Mucosa of gallbladder (tissue), 1 donor: ENCODE measurements around the gene FKBP1A. TPM values are rescaled to one million over a fixed set of nuclear protein-coding genes. Genes with fewer than 3 reads are reported as not detected.

Experiments
- DNase-seq: peaks from one replicate; pipeline ENCODE4 v3.0.0-alpha.2; 2020; ENCODE audit warnings: low spot score
- total RNA-seq: library from RNA; stranded (reverse); gene quantifications from one replicate; pipeline ENCODE4 v1.2.1, GENCODE V29; 2021
- donor health status: DM: no; HTN: no; CAD: no.

The FKBP1A gene
- 177 TPM for total RNA-seq

DNA sequence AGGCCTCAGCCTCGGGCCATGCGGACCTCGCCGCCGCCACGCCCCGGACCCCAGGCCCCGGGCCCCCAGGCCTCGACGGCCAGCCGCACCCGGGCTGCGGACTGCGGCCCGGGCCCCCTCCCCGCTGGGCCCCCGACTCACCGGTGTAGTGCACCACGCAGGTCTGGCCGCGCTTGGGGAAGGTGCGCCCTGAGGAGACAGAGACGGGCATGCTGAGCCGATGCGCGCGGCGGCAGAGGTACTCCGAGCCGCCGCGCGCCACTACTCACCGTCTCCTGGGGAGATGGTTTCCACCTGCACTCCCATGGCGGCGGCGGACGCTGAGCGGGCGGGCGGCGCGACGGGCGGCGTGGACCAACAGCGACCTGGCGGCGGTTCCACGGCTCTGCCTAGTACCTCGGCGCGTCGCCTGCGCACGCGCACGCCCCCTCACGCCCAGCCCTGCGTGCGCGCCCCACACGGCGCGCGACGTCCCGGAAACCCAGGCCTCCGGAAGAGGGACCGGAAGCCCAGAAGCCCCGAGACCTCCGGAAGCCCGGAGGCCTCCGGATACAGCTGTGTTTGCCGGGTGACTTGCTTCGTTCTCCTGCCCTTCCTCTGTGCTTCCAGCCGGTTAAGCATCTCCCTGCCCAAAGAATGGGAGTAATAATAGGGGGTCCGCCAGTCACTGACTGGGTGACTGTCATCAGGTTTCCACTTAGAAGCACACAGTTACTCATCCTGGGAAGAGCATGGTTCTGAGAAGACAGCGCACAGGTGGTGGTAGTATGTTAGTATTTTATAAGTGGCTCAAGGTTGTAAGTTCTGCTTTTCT is at the start of gene FKBP1A:
Gene FKBP1A (minus strand): TSS at position 362 of the 814 bp plus-strand sequence. CDS start 56 bp downstream, at position 306.
- DNase-seq = peak; percentile 92

DNA sequence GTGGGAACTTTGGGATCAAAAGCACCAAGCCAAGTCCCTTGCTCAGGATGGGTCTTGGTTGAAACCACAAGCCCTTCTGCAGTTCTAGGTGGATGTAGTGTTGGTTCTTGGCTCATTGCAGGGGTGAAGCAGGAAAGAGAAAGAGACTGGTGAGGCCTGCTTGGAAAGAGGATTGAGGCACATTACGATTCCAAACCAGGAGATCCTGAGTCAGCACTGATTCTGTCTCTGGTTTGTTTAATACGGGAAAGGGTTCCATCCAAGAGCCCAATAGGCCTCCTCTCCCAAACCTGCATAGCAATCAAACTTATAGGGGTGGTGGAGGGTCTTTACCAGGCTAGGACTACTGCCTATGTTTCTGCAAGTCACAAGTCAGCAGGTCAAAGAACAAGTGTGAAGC is 49.5 kb upstream of the FKBP1A start:
- DNase-seq = no peak

DNA sequence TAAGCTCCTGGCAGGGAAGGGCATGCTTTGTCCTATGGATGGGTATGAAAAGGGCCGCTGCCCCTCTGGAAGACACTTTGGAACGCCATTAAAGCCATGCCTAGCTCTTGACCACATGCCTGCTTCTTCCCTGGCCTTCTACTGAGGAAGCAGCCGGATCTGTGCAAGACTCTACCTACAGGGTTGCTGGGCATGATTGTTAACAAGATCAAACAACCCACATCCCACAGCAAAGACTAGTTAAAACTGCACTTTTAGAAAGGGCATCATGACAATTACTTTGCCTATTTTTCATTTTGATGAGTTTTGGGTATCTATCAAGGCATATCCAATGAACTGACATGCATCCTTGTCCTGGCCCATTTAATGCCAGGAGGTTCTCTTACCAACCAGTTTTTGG is 48.3 kb upstream of the FKBP1A start:
- DNase-seq = no peak

DNA sequence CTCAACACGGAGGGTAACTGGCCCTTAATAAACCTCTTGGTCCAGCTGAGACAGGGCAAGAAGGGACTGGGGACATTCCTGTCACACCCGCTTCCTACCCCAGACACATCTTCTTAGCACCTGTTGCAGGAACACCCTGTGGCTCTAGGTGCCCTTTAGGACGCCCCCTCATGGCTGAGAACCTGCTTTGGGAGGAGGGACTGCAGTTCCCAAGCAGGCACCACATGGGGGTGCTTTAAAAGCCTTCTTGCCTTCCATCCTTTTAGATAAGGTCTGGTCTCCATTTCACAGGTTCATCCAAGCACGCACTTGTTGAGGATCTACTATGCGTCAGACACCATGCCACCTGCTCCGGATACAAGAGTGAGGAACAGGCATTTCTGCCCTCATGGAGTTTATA is 47.2 kb upstream of the FKBP1A start:
- no peak for DNase-seq

DNA sequence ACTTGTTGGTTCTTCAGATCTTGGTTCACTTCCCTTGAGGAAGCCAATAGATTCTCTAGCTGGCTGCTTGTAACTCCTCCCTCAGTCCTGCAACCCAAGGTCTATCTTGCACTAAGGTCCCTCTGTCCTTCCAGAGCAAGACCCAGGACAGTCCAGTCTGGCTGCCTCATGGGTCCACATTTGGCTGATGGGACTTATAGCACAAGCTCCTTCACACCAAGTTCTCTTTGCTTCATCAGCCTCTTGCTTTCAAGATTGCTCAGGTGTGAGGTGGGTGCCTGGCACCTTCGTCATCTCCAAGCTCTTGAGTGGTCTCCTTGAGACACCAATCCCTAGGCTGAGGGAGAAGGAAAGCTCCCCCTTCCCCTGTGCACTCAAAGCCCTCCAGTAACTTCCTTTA is 45.5 kb upstream of the FKBP1A start:
- no peak for DNase-seq

DNA sequence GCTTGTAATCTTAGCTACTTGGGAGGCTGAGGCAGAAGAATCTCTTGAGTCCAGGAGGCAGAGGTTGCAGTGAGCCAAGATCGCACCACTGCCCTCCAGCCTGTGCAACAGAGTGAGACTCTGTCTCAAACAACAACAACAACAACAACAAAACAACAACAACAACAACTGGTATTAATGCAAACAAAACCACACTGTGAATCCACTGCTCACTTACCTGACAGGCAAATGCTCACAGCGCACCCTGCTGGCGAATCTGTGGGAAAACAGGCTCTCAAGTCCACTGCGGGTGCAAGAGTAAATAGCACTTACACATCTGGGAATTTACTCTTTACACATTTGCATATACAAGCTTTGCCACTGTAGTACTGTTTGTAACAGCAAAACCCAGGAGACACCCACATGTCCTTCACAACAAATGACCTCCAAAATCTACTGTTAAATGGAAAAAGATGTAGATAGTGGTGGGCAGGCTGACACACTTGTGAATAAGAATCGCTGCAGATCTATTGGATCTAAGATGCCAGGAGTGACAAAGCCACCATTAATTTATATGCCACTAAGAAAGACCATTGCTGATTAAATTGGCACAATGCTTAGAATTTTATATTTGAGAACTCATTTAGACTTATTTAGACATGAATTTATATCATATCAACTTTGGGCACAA is 44.5 kb upstream of the FKBP1A start:
- peak; percentile 72 for DNase-seq

DNA sequence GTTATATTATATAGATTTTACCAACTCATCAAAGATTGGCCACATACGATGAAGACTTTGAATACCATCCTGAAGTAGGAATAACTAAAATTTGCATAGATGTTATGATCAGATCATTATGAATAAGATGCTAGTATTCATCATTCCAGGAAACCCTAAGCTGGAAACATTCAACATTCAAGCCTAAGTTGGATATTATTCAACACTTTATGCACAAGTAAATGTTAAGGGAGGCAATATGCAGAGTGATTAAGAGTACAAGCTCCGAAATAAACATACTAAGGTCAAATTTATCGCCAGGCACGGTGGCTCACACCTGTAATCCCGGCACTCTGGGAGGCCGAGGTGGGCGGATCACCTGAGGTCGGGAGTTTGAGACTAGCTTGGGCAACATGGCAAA is 43.4 kb upstream of the FKBP1A start:
- DNase-seq = no peak

DNA sequence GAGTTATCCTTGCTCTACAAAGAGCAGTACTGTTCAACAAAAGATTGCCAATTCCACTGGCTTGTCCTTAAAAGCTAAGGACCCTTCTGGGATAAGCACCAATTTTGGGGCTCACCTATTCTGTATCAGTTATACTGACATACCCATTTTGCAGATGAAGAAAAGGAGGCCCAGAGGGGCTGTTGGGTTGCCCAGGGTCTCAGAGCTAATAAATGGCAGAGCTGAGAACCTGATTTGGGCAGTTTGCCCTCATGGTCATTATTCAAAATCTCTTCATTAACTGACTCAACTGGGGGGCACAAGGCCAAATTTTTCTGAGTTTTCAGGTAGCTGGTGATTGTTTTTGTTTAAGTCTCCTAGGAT is 42.5 kb upstream of the FKBP1A start:
- no peak for DNase-seq

DNA sequence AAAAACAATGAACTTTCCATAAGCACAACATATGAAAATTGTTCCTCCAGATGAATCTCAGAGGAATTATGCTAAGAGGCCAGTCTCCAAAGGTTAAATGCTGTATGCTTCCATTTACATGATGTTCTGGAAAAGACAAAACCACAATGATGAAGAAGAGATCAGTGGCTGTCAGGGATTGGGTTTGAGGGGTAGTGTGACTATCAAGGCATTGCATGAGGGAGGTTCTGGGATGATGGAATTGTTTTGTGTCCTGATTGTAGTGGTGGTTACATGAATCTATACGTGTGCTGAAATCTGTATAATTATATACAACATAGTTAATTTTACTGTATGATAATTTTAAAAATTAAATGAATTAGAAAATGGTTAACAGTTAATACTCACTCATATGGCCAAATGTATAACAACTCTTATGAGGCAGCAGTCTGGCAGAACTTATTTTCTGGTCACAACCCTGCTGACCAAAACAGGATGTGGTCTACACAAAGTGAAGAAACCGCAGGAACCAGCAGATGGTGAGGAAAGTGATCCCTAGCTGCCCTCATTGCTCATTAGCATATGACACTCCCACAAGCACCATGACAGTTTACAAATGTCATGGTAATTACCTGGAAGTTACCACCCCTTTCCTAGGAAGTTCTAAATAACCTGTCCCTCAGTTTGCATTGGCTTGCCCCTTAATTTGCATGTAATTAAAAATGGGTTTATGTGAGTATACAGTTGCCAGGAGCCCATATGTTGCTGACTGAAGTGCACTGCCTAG is 41.9 kb upstream of the FKBP1A start:
- peak; percentile 49 for DNase-seq

DNA sequence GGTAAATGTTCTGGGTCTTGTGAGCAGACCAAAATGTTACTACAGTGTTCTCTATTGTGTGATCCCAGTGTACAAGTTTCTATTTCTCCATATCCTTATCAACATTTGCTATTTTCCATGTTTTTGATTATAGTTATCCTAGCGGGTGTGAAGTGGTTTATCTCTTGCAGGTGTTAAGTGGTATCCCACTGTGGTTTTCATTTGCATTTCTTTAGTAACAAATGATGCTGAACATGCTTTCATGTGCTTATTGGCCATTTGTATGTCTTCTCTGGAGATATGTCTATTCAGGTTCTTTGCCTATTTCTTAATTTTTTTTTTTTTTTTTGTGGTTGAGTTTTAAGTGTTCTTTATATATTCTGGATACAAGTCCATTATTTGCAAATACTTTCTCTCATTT is 38.3 kb upstream of the FKBP1A start:
- DNase-seq = no peak

DNA sequence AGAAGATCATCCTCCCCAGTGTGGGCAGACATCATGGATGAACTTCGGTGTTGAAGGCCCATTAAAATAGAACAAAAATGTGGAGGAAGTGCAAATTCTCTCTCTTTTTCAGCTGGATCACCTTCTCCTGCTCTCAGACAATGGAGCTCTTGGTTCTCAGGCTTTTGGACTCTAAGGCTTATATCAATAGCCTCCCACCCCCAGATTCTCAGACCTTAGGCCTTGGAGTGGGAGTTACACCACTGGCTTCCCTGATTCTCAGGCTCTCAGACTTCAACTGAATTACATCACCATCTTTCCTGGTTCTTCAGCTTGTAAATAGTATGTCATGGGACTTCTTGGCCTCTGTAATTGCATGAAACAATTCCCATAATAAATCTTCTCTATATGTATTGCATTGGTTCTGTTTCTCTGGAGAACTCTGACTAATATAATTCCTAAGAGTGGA is 37.2 kb upstream of the FKBP1A start:
- no peak for DNase-seq

DNA sequence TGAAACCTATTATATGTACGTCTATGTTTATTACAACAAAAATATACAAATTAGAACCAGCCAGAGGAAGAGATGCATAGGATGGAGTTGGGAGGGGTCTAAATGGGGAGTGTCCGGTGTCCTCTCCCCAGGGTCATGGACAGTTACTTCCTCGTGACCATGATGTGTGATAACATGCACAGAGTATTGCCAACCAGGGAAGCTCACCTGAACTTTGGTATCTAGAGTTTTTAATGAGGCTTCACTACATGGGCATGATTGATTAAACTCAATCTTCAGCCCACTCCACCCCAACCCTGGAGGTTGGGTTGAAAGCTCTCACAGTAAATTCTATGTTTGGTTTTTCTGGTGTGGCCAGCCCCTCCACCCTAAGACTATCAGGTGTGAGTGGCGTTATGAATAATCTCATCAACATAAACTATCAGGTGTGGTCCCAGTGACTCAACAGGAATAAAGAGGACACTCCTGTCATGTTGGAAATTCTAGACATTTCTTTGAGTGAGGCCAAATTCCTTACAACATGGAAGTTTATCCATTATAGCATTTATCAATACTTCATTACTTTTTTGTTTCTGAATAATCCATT is 36.4 kb upstream of the FKBP1A start:
- DNase-seq = no peak

DNA sequence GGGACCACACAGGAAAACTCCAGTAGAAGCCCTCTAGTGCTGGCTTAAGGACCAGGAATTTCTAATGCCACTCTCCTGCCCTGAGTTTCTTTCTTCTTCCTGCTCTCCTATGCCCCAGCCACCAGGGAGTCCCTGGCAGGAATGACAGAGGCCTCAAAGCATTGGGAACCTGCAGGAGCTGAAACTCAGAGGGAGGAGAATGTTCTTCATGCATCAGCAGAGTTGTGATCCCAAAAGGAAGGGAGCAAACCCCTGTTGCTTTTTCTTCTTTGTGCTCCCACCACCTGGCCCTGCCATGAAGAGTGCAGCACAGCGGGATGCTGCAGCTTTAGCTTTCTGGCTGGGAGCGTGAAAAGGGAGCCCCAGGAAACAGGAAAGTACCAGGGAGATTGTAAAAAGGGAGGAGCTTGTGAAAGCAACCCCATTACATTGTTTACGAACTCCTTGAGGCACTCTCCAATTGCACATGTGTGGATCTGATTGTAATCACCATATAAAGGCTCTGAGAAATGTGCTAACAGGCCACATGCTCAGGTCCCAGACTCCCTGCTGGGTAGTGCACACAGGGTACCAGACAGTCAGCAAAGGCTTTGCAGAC is 34.7 kb upstream of the FKBP1A start:
- no peak for DNase-seq

DNA sequence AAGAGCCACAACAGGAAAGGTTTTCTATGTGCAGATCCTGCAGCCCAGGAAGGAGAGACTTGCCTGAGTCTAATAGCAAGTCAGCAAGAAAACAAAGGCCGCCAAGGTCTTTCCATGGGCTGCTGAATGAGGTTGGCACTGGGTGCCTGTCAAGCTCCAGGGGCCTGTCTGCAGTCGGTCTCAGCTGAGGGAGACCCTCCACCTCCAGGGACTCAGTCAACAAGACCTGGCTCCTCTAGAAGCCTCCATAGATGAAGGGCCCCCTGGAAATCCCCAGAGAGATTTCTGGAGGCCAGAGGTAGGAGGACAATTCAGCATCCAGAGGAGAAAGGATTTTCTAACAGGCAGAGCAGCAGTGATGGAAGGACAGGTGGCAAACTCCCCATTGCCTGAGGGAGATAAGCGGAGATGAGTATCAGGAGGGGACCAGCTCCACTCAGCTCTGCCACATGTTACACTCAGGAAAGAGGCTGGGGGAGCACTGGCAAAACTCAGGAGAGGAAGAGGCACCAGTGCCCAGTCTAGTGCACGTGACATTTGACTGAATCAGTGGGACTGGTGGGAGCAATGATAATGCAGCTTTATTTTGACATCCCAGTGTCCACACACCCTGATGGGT is 33.5 kb upstream of the FKBP1A start:
- DNase-seq = no peak

DNA sequence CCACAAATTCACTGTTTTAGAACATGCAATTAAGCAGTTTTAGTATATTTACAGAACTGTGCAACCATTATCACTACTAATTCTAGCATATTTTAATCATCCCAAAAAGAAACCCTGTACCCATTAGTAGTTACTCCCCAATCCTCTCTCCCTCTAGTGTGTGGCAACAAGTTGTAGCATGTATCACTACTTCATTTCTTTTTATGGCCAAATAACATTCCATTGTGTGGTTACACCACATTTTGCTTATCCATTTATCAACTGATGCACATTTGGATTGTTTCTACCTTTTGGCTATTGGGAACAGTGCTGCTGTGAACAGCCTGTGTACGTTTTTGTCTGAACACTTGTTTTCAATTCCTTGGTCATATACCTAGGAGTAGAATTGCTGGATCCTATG is 31.5 kb upstream of the FKBP1A start:
- no peak for DNase-seq

DNA sequence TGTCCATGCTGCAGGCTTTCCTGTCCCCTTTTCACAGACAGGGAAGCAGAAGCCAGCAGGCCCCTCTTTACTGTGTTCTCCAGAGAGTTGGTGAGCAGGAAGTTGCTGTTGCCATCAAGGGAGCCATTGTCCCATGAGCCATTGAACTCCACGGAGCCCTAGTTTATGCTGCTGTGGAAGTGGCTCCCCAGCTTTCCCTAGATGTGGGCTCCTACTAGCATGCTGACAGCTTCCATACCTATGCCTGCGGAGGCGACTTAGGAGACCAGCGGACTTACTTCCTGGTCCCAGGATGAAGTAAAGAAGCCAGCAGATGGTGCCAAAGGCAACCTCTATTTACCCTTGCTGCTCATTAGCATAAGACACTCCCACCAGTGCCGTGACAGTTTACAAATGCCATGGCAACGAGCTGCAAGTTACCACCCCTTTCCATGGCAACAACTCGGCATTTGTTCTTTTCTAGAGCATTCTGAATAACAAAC is 30.8 kb upstream of the FKBP1A start:
- peak; percentile 73 for DNase-seq

DNA sequence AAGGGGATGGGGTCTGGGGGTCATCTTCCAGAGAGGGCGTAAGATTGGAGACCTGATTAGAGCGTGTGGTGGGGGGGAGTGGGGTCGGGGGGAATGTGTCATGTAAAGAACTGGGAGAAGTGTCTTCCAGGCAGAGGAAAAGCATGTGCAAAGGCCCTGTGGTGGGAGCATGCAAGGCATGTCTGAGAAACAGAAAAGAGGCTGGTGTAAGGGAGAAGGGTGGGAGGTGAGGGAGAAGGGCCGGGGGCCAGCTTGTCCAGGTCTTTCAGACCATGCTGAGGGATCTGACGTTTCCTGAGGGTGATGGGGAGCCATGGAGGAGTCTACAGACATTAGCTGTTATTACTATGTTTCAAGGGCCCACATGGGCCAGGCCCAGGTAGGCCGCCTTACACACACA is 30.4 kb upstream of the FKBP1A start:
- DNase-seq = no peak

DNA sequence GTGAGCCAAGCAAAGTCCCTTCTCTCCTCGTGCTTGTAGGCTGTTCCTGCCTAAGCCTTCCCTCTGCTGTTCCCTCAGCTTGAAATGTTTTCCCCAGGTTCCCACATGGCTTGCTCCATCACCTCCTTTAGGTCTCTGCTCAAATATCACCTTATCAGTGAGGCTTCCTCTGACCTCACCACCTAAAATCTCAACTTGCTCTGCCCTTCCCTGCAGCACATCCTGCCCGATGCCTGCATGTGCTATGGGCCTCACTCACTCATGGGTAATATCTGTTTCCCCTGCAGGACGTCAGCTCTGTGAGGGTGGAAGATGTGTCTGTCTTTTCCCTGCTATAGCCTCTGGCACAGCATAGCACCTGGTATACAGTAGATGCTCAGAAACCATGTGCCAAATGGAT is 29.9 kb upstream of the FKBP1A start:
- no peak for DNase-seq

DNA sequence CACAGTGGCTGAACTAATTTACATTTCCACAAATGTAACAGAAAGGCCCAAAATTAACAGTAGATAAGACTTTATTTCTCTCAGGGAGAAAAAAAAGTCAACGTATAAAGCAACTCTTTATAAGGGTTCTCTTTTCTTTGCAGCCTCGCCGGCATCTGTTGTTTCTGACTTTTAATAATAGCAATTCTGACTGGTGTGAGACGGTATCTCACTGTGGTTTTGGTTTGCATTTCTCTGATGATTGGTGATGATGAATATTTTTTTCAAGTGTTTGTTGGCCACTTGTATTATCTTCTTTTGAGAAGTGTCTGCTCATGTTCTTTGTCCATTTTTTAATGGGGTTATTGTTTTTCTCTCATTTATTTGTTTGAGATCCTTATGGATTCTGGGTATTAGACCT is 27.2 kb upstream of the FKBP1A start:
- no peak for DNase-seq

DNA sequence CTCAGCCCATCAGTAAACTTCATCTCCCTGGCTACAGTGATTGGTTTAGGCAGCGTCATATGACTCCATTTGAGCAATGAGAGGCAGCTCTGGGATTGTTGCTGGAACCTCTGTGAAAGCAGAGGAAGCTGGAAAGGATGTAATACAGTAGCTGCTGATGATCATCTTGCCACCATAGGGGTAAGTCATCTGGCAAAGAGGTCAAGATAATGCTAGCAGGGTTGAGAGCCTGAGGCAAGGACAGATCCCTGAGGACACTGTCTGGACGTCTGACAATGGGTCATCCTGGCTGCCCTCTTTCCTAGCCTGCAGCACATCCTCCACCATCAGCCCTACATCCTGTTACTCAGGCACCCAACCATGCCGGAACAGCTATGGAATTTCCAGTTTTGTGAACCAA is 25.5 kb upstream of the FKBP1A start:
- no peak for DNase-seq

DNA sequence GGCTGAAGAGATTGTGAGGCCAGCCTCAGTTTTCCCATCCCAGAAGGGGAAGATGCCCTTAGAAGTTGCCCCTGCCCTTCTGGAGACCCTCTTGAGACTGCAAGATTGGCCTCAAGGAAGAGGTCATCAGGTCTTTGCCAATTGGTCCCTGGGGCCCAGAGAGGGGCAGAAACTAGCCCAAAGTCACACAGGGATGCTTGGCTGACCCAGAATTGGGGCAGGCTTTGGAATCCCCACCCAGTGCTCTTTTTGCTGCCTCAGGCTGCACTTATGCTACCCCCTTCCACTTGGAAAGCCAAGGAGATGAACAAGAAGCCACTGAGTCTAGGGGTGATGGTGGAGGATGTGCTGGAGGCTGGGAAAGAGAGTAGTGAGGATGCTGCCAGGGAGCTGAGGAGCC is 24.9 kb upstream of the FKBP1A start:
- no peak for DNase-seq
